Ovary (tissue), 9 donors: ENCODE data around the gene ADRA2A. TPM values are rescaled to one million over a fixed set of nuclear protein-coding genes. Genes with fewer than 3 reads are reported as not detected.

ENCODE experiments used
- DNase-seq, 5 donors: peaks; one replicate each; pipeline ENCODE4 v3.0.0-alpha.2; 2019 to 2020
- H3K27ac ChIP-seq, 2 donors: fragments of 200-600 bp; one replicate each; pipeline versions ENCODE4 v1.5.1 to v1.8.0; 2019 to 2022
- H3K27me3 ChIP-seq: fragments of 200-600 bp; one replicate; pipeline ENCODE4 v1.8.0; 2022
- H3K36me3 ChIP-seq: fragments of 200-600 bp; sonication (generic); one replicate; pipeline ENCODE4 v1.5.1; 2019
- H3K4me1 ChIP-seq: one replicate; pipeline ENCODE4 v1.8.1; 2013; ENCODE audit warnings: mild to moderate bottlenecking, moderate library complexity; ENCODE audit not compliant: insufficient read depth
- H3K4me3 ChIP-seq: fragments of 200-600 bp; sonication (generic); one replicate; pipeline ENCODE4 v1.5.1; 2017
- H3K9me3 ChIP-seq, 2 donors: fragments of 200-600 bp in 1 of 2; sonication (generic) in 1 of 2; one replicate each; pipeline versions ENCODE4 v1.5.1 to v1.8.1; 2013 to 2019; ENCODE audit warnings: mild to moderate bottlenecking in 1 of 2, moderate library complexity in 1 of 2
- EP300 ChIP-seq: sonication (generic); formaldehyde crosslinking; IDR thresholded peaks from one replicate; pipeline ENCODE4 v1.6.1; 2017; ENCODE audit warnings: antibody characterized with exemption
- POLR2A ChIP-seq: fragments of 450-650 bp; IDR thresholded peaks from one replicate; pipeline ENCODE4 v1.6.1; 2017; ENCODE audit warnings: antibody characterized with exemption, mild to moderate bottlenecking, moderate library complexity
- WGBS, 3 donors: extraction: QIAGEN DNeasy Blood & Tissue Kit in 1 of 3; methylation state at CpG; one replicate each; pipeline versions ENCODE4 v1.1.5 to v1.1.7; 2013 to 2017; 5-methylcytosine and 5-hydroxymethylcytosine counted together
- intact Hi-C, 4 donors: fragments of 100-400 bp; cut with DNase I; formaldehyde crosslinking; loops; one replicate each; pipeline versions ENCODE4 v1.11.0 to v1.15.1; 2022 to 2023
- polyA plus RNA-seq, 2 donors: library from polyadenylated mRNA; stranded (reverse); fragments of 200-250 nt in 1 of 2; fragments of 350-450 nt in 1 of 2; fragmentation: Illumina TruSeq in 1 of 2; extraction: RNeasy Lipid Tissue Mini Kit (QIAGEN cat#74804) in 1 of 2; gene quantifications; one replicate each; pipeline ENCODE4 v1.2.3, GENCODE V29; 2013 to 2014
- total RNA-seq, 7 donors: library from RNA; depleted of rRNA in 2 of 7; stranded (reverse); fragments of >200 nt in 2 of 7; fragmentation: NEBNext Ultra II Directional in 3 of 7; extraction: Animal tissue kit (Norgen Biotek cat#: 25700) in 3 of 7; gene quantifications; one replicate each; pipeline versions ENCODE4 v1.1.0 to v1.2.4, GENCODE V29; 2016 to 2023
- TF ChIP-seq, protein P1 (sequence below), 3 donors: fragments of 450-650 bp in 2 of 3; fragments of 200-600 bp in 1 of 3; IDR thresholded peaks; one replicate each; pipeline versions ENCODE4 v1.5.1 to v1.8.0; 2016 to 2022; ENCODE audit warnings: antibody characterized with exemption in 3 of 3, mild to moderate bottlenecking in 1 of 3
- donor health status: DM: no; HTN: no; CAD: no; lungs with moderate emphysema.
- donor health status: DM: no; HTN: no; CAD: no.
- donor health status: Bipolar disorder and iron deficiency.
- donor health status: DM: yes; HTN: yes; CAD: no.
- donor health status: DM: no; HTN: no; CAD: no.
- donor health status: DM: yes; HTN: yes; CAD: no.

ADRA2A gene
- total and polyA plus RNA-seq, 9 donors: 13.7 to 55.7 (median 20.0) TPM

DNA sequence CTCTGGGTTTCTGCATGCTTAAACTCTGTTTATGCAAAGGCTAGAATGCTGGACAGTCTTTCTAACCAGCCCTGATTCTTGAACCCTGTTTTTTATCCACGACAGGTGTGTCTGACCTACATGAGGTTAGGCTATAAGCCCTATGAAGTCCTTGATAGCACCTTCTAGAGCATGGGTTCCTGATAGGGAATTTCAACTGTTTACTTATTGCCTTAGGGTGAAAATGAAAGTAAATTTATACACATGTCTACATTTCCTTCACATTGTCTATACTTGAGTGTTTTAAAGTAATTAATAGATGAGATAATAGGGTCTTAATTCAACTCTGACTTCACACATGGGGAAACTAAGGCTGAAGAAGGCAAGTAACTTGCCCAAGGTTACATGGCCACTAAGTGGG is 35.5 kb downstream of the ADRA2A start:
- DNase-seq: no peak
- no peak overlapping the region for H3K4me3 ChIP-seq
- H3K27me3 ChIP-seq: no peaks in the 10 kb centered on the region
- 86 to 94% (median 93%) methylated on average over 1 of the region's 1 CpG for WGBS, 3 donors
- H3K4me1 ChIP-seq: no peaks in the 10 kb centered on the region
- TF ChIP-seq POLR2A: no peak
- TF ChIP-seq, protein P1, sequence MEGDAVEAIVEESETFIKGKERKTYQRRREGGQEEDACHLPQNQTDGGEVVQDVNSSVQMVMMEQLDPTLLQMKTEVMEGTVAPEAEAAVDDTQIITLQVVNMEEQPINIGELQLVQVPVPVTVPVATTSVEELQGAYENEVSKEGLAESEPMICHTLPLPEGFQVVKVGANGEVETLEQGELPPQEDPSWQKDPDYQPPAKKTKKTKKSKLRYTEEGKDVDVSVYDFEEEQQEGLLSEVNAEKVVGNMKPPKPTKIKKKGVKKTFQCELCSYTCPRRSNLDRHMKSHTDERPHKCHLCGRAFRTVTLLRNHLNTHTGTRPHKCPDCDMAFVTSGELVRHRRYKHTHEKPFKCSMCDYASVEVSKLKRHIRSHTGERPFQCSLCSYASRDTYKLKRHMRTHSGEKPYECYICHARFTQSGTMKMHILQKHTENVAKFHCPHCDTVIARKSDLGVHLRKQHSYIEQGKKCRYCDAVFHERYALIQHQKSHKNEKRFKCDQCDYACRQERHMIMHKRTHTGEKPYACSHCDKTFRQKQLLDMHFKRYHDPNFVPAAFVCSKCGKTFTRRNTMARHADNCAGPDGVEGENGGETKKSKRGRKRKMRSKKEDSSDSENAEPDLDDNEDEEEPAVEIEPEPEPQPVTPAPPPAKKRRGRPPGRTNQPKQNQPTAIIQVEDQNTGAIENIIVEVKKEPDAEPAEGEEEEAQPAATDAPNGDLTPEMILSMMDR (IDR thresholded peaks at IDR 0.05): no peak
- TF ChIP-seq EP300: no peak
- H3K27ac ChIP-seq: no peak overlapping the region
- no peaks in the 10 kb centered on the region for H3K9me3 ChIP-seq
- no peaks in the 10 kb centered on the region for H3K36me3 ChIP-seq
- intact Hi-C loops: no loop called here

GRCh38 chr10:111113238-111113960 is 36.6 kb downstream of the ADRA2A start:
- intact Hi-C loops: no loop called here
- H3K36me3 ChIP-seq: no peaks in the 10 kb centered on the region
- no peaks in the 10 kb centered on the region for H3K9me3 ChIP-seq
- TF ChIP-seq POLR2A: no peak
- TF ChIP-seq EP300: no peak
- TF ChIP-seq, protein P1 (IDR thresholded peaks at IDR 0.05): no peak
- DNase-seq: no peak
- 82 to 94% (median 91%) methylated on average over 8 of the region's 8 CpGs for WGBS, 3 donors
- no peaks in the 10 kb centered on the region for H3K27me3 ChIP-seq
- H3K4me3 ChIP-seq: no peak overlapping the region
- H3K27ac ChIP-seq: no peak overlapping the region
- no peaks in the 10 kb centered on the region for H3K4me1 ChIP-seq

DNA sequence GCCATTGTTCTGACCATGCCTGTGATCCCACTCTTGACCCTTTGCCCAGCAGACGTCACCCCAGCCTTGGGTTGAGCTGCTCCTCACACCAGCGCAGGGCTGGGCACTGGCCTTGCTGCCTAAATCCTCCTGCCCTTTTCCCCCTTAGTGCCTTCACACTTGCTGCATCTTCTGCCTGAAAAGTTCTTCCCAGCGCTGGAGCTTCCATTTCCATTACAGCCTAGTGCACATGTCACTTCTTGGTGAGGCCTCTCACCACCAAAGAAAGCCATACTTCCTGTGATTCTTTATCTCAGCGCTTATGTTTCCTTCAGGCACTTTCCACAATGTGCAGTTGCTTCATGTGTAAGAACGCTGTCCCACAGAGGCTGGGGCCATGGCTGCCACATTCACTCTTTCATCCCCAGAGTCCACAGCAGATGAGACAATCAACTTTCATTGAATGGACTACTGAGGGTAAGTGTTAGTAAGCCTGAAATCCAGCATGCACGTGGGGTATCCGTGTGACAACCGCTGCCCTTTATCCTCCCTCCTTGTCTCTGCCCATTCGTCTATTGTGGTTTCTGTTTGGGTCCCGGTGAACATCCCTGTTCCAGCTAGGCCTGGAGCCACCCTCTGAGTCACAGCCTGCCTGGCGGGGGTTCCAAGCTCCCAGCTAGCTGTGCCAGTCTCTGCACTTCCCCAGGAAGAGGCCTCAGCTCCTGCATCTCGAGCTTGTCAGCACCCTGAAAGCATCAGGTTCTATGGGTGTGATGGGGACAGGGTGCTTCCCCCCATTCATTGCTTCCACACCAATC is 37.3 kb downstream of the ADRA2A start:
- no peaks in the 10 kb centered on the region for H3K4me1 ChIP-seq
- DNase-seq: no peak
- no peaks in the 10 kb centered on the region for H3K9me3 ChIP-seq
- H3K36me3 ChIP-seq: no peaks in the 10 kb centered on the region
- TF ChIP-seq, protein P1 (IDR thresholded peaks at IDR 0.05): no peak
- H3K27me3 ChIP-seq: no peaks in the 10 kb centered on the region
- 83 to 88% (median 87%) methylated on average over 12 of the region's 12 CpGs for WGBS, 3 donors
- no peak overlapping the region for H3K27ac ChIP-seq
- H3K4me3 ChIP-seq: no peak overlapping the region
- intact Hi-C loops: no loop called here

DNA sequence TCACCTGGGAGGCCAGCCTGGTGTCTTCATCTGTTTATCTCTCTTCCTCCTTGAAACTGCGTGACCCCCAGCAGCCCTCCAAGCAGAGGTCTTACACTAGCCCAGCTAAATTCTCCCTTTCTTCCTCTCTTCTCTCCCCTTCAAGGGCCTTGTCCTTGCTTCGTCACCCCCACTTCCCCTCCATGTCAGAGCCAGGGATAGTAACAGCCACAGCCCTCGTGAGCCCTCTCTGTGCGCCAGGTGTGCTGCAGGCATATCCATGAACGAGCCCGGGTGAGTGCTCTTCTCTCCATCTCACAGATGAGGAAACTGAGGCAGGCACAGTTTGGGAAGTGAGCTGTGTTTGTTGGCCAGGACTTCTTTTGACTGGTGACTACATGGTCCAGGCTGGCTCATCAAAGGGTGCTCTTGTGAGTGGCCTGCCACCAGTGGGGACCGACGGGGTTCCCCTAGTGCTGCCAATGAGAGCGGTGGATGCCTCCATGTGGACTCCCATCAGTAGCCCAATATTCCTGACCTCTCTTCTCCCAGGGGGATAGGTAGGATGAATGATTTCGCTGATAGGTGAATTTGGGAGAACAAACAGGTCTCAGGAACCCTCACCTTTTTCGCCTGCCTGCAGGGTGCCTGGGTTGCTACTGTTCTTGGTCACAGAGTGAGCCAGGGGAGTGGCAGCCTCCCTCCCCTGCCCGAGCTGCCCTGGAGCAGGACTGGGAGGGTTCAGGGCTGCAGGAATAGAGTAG is 38.1 kb downstream of the ADRA2A start:
- no peak for TF ChIP-seq POLR2A
- TF ChIP-seq EP300: no peak
- TF ChIP-seq, protein P1 (IDR thresholded peaks at IDR 0.05): no peak
- no peak for DNase-seq
- Histone ChIP-seq H3K9me3 (no peaks in the 10 kb centered on the region), H3K4me1 (no peaks in the 10 kb centered on the region), H3K27me3 (no peaks in the 10 kb centered on the region), H3K36me3 (no peaks in the 10 kb centered on the region), H3K4me3 (no peak overlapping the region), H3K27ac (no peak overlapping the region)
- intact Hi-C loops: no loop called here
- WGBS, 3 donors: 92 to 93% (median 93%) methylated on average over 12 of the region's 12 CpGs
